ENCODE results near the gene MTA2.

DNA sequence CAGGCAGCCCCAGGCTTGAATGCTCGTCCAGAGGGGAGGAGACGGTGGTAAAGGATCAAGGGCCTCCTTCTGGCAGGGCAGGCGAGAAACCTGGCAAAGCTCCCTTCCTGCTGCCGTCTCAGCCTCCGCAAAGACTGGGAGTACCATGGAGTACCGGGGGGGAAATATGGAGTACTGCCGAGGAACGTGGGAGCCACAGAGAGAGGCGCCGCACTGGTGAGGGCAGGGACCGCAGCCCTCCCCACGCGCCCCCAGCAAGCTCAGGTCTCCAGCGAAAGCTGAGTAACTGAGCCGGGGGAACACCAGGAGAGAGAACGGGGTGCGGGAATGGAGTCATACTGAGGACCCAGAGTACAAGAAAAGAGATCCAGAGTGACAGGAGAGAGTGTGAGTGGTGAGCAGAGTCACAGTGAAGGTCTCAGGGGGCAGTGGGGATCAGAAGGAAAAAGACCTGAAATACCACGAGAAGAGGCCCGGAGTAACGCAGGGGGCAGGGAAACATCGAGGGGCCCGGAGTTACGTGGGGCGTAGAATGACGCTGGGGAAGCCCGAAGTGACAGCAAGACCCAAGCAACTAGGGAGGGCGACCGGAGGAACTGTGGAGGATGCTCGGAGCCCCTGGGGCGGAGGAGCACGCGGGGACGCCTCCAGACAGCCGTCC is 10.2 kb upstream of the MTA2 start:
- TF ChIP-seq, protein P1, sequence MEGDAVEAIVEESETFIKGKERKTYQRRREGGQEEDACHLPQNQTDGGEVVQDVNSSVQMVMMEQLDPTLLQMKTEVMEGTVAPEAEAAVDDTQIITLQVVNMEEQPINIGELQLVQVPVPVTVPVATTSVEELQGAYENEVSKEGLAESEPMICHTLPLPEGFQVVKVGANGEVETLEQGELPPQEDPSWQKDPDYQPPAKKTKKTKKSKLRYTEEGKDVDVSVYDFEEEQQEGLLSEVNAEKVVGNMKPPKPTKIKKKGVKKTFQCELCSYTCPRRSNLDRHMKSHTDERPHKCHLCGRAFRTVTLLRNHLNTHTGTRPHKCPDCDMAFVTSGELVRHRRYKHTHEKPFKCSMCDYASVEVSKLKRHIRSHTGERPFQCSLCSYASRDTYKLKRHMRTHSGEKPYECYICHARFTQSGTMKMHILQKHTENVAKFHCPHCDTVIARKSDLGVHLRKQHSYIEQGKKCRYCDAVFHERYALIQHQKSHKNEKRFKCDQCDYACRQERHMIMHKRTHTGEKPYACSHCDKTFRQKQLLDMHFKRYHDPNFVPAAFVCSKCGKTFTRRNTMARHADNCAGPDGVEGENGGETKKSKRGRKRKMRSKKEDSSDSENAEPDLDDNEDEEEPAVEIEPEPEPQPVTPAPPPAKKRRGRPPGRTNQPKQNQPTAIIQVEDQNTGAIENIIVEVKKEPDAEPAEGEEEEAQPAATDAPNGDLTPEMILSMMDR (IDR thresholded peaks at IDR 0.05), result no peak
- no peak for TF ChIP-seq EZH2 (IDR thresholded peaks at IDR 0.05; ENCODE audit: borderline replicate concordance, insufficient read depth, low read depth, low read length, poor library complexity, severe bottlenecking)

All from B cell (primary cell).